Measurements from ENCODE around the gene DTWD2.
A peak's percentile ranks its signal among the peaks of the same experiment; 100 is the strongest.

The DTWD2 gene

GRCh38 chr5:119031011-119031886, 42.9 kb upstream of the DTWD2 start:
- peak overlapping the region; percentile 44 for H3K4me2 ChIP-seq (ENCODE audit: low read length)
- 0 out of 2 replicates have a peak overlapping the region, but pooled peaks have one; percentile 19 for H3K9ac ChIP-seq (ENCODE audit: low read length)
- H4K20me1 ChIP-seq (ENCODE audit: insufficient read depth, low read length): no peaks in the 10 kb centered on the region
- H3K9me2 ChIP-seq (ENCODE audit: low read depth, low read length): no peaks in the 10 kb centered on the region
- H3K4me1 ChIP-seq (ENCODE audit: insufficient read depth, low read length, severe bottlenecking): peaks cover 45% of the 10 kb centered on the region
- H3K4me3 ChIP-seq (ENCODE audit: low read depth, low read length, poor library complexity, severe bottlenecking): peak overlapping the region; percentile 3
- no peaks in the 10 kb centered on the region for H3K27me3 ChIP-seq (ENCODE audit: insufficient read depth, low read length)
- H3K27ac ChIP-seq (ENCODE audit: low read depth, low read length, poor library complexity, severe bottlenecking): peak overlapping the region; percentile 90
- no peaks in the 10 kb centered on the region for H3F3A ChIP-seq (ENCODE audit: insufficient read depth, low read length)
- no peaks in the 10 kb centered on the region for H3K79me2 ChIP-seq (ENCODE audit: insufficient read depth, low read length)
- H3K36me3 ChIP-seq (ENCODE audit: insufficient read depth, low read length): no peaks in the 10 kb centered on the region
- H2AFZ ChIP-seq (ENCODE audit: low read length): no peak overlapping the region
- TF ChIP-seq CTCF (IDR thresholded peaks at IDR 0.05; ENCODE audit: low read length) (no peak), EZH2 (IDR thresholded peaks at IDR 0.05; ENCODE audit: borderline replicate concordance, low read length) (no peak)
- H3K9me3 ChIP-seq (ENCODE audit: low read length): no peaks in the 10 kb centered on the region

- Histone ChIP-seq H3K79me2 (ENCODE audit: insufficient read depth, low read length) (no peaks in the 10 kb centered on the region), H3F3A (ENCODE audit: insufficient read depth, low read length) (no peaks in the 10 kb centered on the region), H3K36me3 (ENCODE audit: insufficient read depth, low read length) (no peaks in the 10 kb centered on the region), H3K27me3 (ENCODE audit: insufficient read depth, low read length) (no peaks in the 10 kb centered on the region), H3K9me2 (ENCODE audit: low read depth, low read length) (no peaks in the 10 kb centered on the region), H3K4me1 (ENCODE audit: insufficient read depth, low read length, severe bottlenecking) (peaks cover 48% of the 10 kb centered on the region), H3K9me3 (ENCODE audit: low read length) (no peaks in the 10 kb centered on the region), H3K9ac (ENCODE audit: low read length) (no peak overlapping the region), H3K4me3 (ENCODE audit: low read depth, low read length, poor library complexity, severe bottlenecking) (no peak overlapping the region), H3K27ac (ENCODE audit: low read depth, low read length, poor library complexity, severe bottlenecking) (peak overlapping the region; percentile 49), H4K20me1 (ENCODE audit: insufficient read depth, low read length) (no peaks in the 10 kb centered on the region), H3K4me2 (ENCODE audit: low read length) (peak overlapping the region; percentile 10; the same call in 1 of the 2 replicates), H2AFZ (ENCODE audit: low read length) (no peak overlapping the region; the same call in 1 of the 2 replicates)
- TF ChIP-seq CTCF (IDR thresholded peaks at IDR 0.05; ENCODE audit: low read length): no peak
- TF ChIP-seq EZH2 (IDR thresholded peaks at IDR 0.05; ENCODE audit: borderline replicate concordance, low read length): no peak
Observed at GRCh38 chr5:119028575-119028974, 40.2 kb upstream of the DTWD2 start.

- Histone ChIP-seq H3K27me3 (ENCODE audit: insufficient read depth, low read length) (no peaks in the 10 kb centered on the region), H3K36me3 (ENCODE audit: insufficient read depth, low read length) (no peaks in the 10 kb centered on the region), H3K9me2 (ENCODE audit: low read depth, low read length) (no peaks in the 10 kb centered on the region), H3K79me2 (ENCODE audit: insufficient read depth, low read length) (no peaks in the 10 kb centered on the region), H3K4me3 (ENCODE audit: low read depth, low read length, poor library complexity, severe bottlenecking) (no peak overlapping the region), H3K4me2 (ENCODE audit: low read length) (no peak overlapping the region), H3K9me3 (ENCODE audit: low read length) (no peaks in the 10 kb centered on the region), H4K20me1 (ENCODE audit: insufficient read depth, low read length) (no peaks in the 10 kb centered on the region), H3K9ac (ENCODE audit: low read length) (no peak overlapping the region), H3K27ac (ENCODE audit: low read depth, low read length, poor library complexity, severe bottlenecking) (peak overlapping the region; percentile 14), H2AFZ (ENCODE audit: low read length) (no peak overlapping the region), H3F3A (ENCODE audit: insufficient read depth, low read length) (no peaks in the 10 kb centered on the region), H3K4me1 (ENCODE audit: insufficient read depth, low read length, severe bottlenecking) (peaks cover 43% of the 10 kb centered on the region)
- TF ChIP-seq CTCF (IDR thresholded peaks at IDR 0.05; ENCODE audit: low read length): no peak
- TF ChIP-seq EZH2 (IDR thresholded peaks at IDR 0.05; ENCODE audit: borderline replicate concordance, low read length): no peak
Observed at GRCh38 chr5:119022773-119023172, 34.4 kb upstream of the DTWD2 start.
